ENCODE data around the gene ZEB1.
"Not testable (repeated sequence)": the region's sequence is repeated elsewhere in the genome, so short reads cannot be mapped to it uniquely, and the experiment has no call there.

The ZEB1 gene

DNA sequence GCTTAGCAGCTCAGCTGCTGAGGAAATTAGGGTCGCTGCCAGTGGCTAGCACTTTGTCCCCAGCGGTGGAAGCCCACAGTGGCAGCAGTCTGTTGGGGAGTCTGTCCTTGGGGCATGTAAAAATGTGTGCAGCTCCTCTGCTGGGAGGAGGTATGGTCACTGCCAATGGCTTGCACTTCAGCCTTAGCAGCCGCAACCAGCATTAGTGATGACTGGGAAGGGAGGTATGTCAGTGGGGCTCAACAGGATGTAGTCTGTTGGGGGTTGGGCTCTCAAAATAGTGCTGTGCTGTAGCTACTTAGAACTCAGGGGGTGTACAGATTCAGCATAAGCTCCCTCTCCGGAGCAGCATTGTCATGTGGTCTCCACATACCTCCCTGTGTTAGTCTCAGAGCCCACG lies 189.9 kb downstream of the ZEB1 start:
- no peak for DNase-seq (ENCODE audit: low read depth)

DNA sequence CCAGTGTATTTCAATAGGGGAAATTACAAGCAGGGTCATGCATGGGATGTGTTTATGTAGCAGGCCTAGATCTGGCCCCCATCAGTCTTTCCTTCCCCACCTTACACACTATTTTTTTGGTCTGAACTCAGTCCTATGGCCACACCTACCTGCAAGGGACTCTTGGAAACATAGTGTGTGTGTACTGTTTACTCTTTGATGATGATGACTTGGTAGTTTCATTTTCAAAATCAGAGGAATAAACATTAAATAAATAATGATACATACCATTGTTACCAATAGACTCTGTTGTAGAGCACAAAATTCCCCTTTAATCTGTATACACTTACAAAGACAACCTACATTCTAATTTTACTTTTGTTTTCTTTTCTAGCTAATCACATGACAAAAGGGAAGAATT lies 191.0 kb downstream of the ZEB1 start:
- no peak for DNase-seq (ENCODE audit: low read depth)

DNA sequence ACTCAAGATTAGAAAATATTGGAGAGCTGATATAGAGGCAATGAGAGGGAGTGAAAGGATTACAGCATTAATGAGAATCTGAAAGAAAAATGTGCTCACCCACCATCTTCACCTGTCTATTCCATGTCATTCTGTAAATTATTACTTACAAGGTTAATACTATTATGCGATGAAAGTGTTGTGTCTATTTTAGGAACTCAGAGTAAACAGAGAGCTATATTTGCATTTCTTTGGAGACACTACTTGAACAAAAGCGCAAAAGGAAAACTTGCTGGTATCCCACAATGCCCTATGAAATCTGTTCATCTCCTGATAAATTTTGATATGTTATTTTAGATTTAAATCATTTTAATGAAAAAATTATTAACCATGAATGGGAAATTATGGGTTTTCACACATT lies 196.1 kb downstream of the ZEB1 start:
- no peak for DNase-seq (ENCODE audit: low read depth)

DNA sequence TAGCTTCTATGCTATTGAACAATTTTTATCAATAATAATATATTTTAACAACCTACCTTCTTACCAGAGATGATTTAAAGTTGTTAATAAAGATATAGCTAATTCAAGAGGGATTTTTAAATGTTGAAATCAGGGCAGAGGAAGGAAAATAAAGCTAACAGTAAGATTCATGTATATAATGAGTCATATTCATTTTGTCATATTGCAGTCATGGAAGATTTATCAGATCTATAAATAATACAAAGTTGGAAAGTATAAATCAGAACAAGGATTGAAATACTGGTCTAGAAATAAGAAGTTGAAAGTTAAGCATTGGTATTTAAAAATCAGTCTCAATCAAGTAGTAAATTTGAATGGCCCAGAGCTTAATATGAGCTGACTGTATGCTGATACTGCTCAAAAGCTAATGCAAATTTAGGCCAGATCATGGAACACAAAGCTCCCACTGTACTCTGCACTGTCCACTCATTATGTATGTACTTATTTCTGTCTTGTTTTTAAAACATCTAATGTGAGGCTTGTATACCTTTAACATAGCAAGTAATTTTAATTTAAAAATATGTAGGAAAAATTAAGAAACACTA lies 196.9 kb downstream of the ZEB1 start:
- no peak for DNase-seq (ENCODE audit: low read depth)

DNA sequence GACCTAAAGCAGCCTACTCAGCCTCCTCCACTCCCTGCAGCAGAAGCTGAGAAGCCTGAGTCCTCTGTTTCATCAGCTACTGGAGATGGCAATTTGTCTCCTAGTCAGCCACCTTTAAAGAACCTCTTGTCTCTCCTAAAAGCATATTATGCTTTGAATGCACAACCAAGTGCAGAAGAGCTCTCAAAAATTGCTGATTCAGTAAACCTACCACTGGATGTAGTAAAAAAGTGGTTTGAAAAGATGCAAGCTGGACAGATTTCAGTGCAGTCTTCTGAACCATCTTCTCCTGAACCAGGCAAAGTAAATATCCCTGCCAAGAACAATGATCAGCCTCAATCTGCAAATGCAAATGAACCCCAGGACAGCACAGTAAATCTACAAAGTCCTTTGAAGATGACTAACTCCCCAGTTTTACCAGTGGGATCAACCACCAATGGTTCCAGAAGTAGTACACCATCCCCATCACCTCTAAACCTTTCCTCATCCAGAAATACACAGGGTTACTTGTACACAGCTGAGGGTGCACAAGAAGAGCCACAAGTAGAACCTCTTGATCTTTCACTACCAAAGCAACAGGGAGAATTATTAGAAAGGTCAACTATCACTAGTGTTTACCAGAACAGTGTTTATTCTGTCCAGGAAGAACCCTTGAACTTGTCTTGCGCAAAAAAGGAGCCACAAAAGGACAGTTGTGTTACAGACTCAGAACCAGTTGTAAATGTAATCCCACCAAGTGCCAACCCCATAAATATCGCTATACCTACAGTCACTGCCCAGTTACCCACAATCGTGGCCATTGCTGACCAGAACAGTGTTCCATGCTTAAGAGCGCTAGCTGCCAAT lies 202.2 kb downstream of the ZEB1 start:
- no peak for DNase-seq (ENCODE audit: low read depth)

DNA sequence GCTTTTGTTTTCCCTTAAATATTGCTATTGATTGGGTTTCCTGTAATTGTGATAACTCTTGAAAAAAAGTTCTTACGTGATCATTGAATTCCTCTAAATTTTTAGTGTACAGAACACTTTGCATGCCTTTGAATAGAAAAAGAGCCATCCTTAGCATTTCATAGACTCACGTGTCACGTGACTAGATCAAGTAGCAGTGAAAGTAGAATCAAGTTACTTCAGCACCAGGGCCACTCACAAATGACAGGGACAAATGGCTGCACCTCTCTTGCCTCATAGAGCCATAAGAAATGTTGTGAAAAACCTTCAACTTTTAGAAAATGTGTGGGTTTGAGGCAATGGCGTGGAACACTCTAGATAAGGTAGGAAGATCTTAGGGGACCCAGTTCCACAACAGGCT lies 203.8 kb downstream of the ZEB1 start:
- DNase-seq (ENCODE audit: low read depth), result no peak

DNA sequence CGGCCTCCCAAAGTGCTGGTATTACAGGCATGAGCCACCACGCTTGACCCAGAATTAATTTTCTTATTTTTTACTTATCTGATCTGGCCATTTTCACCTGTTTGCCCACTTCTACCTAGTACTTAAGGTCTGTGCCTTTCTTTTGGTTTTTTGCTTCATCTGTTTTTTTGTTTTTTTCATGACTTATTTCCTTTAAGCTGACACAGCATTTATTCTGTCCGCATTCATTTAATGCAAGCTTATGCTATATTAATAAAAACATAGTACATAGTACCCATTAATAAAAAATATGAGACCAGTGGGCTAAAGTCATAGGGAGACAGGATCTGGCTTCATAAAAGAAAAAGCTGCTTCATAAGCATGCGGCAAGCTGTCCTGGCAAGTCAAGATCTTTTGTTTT lies 205.4 kb downstream of the ZEB1 start:
- no peak for DNase-seq (ENCODE audit: low read depth)

DNA sequence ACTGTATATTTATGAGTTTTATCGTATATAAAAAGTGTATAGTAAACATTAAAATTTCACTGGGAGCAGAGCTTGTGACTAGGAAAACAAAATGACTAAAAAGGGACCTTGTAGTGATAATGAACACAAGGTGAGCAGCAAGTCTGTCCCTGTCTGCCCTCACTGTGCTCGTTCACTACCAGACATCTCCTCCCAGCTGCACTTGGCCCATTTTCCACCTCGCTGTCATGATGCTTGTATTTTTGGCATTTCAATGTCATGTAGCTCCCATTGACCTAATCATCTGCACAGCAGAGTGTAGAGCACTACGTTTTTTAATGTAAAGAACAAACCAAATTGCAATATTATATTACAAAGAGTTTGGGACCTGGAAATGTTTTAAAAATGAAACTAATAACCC lies 207.2 kb downstream of the ZEB1 start:
- DNase-seq (ENCODE audit: low read depth), result no peak

DNA sequence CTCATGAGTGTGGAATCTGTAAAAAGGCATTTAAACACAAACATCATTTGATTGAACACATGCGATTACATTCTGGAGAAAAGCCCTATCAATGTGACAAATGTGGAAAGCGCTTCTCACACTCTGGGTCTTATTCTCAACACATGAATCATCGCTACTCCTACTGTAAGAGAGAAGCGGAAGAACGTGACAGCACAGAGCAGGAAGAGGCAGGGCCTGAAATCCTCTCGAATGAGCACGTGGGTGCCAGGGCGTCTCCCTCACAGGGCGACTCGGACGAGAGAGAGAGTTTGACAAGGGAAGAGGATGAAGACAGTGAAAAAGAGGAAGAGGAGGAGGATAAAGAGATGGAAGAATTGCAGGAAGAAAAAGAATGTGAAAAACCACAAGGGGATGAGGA lies 207.7 kb downstream of the ZEB1 start:
- no peak for DNase-seq (ENCODE audit: low read depth)

DNA sequence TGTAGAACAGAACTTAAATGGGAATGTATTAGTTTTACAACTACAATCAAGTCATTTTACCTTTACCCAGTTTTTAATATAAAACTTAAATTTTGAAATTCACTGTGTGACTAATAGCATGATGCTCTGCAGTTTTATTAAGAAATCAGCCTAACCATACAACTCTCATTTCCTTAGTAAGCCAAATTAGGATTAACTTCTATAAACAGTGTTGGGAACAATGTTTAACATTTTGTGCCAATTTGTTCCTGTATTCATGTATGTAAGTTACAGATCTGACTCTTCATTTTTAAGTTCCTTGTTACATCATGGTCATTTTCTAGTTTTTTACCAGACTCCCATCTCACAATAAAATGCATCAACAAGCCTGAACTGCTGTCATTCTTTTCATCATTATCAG lies 209.8 kb downstream of the ZEB1 start:
- DNase-seq (ENCODE audit: low read depth), result no peak

DNA sequence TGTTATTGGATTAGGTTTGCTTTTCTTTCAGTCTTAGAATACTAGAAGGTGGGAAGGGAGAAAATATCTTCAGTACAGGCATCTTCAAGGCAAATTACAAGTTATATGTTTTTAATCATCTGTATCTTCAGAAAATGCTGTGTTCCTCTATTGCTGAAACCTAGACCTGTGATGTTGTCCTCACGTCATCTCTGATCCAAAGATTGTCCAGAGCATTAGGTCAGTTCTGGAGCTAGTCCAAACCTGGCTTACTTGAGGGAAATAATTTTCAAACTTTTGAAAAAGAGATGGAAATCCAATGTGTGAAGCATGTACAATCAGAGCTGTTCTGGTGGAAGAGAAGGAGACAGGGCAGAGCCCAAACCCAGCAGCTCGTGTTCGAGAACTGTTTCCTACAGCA lies 217.3 kb downstream of the ZEB1 start:
- DNase-seq (ENCODE audit: low read depth), result no peak

DNA sequence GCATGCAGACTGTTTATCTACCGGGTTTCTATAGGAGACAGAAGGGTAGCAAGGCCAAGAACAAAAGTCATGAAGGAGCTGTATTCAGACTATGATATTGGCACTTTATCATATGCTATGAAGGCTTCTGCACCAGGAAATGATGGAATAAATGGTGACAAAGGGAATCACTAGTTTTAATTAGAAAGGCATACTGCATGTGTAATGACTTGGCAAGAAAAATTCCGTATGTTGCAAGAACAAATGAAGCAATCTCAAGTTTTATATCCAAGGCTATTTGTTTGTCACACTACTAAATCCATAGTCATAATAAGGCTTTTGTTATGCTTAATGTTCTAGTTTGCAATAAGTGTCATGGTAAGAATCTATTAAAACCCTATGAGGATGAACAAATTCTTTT lies 230.9 kb downstream of the ZEB1 start:
- no peak for DNase-seq (ENCODE audit: low read depth)

DNA sequence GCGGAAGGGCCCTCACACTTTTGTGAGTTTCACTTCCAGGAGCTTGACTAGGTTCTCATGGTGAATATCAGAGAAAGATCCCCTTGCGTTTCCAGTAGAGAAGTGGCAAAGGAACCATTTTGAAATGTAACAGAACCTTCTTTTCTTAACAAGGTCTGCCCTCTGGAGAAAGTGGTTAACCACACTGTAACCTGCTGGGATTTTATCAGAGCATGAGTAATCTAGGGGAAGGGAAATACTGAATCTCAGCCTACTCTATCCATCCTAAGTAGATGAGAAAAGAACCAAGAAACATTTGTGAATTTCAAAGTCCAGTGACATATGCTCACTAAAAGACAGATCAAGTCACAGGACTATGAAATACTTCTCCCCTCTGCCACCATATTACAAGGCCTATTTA lies 235.5 kb downstream of the ZEB1 start:
- no peak for DNase-seq (ENCODE audit: low read depth)

DNA sequence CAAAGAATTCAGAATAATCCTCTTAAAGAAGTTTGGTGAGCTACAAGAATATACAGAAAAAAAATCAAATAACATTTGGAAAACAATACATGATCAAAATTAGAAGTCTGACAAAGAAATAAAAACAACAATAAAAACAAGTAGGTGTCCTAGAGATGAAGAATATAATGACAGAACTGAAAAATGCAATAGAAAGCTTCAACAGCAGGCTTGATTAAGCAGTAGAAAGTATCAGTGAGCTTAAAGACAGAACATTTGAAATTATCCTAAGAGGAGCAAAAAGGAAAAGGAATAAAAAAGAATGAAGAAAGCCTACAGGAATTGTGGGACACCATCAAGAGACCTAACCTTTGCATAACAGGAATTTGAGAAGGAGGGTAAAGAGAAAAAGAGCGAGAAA lies 238.8 kb downstream of the ZEB1 start:
- DNase-seq (ENCODE audit: low read depth), result no peak

DNA sequence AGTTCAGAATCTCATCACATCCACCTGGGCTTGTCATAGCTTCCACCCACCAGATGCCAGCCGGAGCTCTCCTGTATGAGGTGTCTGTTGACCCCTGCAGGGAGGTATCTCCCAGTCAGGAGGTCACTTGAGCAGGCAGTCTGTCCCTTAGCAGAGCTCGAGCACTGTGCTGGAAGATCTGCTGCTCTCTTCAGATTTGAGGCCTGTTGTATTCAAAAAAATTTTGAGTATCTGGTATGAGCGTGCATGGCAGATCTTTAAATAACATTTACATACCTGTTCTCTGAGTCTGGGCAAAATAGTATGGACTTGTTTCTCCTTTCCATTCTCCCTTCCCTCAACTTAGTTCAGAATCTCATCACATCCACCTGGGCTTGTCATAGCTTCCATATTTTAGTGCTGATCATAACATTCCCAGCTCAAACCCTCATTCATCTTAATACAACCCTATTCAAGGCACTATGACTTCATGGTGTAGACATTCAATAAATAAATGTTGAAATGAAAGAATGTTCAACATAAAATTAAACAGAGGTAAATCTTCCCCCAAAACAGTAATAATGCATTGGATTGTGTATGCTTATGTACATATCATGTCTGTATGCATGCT lies 249.3 kb downstream of the ZEB1 start:
- DNase-seq (ENCODE audit: low read depth), result not testable (repeated sequence)

DNA sequence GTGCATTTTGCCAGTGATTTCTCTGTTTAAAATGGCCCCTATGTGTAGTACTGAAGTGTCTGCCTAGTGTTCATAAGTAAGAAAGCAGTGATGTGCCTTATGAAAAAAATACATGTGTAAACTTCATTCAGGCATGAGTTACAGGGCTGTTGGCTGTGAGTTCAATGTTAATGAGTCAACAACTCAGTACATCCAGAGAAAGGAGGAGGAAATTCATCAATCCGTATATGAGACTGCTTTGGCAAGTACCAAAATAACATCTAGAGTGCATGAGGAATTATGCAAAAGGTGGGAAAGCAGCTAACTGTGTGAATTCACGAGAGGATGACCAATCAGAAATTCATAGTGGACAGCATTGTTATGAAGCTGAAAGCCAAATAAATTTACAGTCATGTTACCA lies 255.6 kb downstream of the ZEB1 start:
- DNase-seq (ENCODE audit: low read depth), result no peak

DNA sequence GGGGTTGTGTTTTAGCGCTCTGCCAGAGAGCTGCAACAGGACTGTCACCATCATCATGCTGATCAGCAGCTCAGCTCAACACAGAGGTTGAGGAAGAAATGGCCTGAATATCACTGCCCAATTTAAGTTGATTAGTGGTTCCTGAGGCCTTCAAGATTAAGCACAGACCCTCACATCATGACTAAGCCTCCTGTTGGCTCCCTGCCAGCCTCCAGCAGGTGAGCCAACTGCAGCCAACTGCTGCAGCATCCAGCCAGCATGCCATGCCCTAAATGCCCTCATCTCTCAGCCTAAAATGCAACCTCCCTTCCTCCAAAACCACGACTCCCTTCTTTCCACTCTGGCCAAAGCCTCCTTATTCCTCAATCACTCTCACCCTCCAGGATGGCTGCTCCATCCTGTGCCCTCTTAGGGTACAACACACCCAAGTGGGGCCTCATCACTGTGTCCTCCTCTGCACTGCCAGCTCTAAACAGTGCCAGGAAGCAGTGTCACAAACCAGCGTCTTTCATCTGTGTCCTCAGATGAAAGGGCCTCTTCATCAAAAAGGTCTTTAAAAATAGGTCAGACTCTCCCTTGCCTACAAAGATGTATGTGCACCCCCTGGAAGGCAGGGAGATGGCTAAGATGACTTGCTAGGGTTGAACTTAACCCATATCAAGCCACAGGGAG lies 259.3 kb downstream of the ZEB1 start:
- no peak for DNase-seq (ENCODE audit: low read depth)

DNA sequence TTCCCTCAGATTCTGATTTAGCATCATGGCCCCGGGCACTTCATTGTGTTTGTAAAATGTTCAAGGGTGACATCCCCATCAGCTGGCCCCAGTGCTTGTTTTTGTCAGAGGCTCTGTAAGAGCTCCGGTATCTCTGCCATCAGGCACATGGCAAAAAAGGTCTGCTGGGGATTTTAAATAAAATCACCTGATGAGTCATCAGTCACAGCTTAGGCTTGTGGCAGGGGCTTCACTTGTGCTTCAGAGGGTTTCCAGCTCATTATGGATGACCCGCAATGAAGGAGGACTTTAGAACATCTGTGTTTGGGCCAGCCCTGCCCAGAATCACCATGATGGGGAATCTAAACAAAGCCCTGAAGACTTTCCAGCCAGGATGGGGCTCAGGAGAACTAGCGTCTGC lies 259.9 kb downstream of the ZEB1 start:
- DNase-seq (ENCODE audit: low read depth), result no peak

Measured in stimulated activated CD8-positive, alpha-beta memory T cell treated with anti-CD3 and anti-CD28 coated beads, Interleukin-15, amount 100 ng/mL, for 24 hours (primary cell).